ENCODE measurements around the gene GPX4. TPM values are rescaled to one million over a fixed set of nuclear protein-coding genes. Genes with fewer than 3 reads are reported as not detected.

GPX4 gene
- total RNA-seq, 1 experiment from 2014 or later = 251 TPM

GRCh38 chr19:1121395-1121794 is 17.6 kb downstream of the GPX4 start:
- DNase-seq = no peak
- TF ChIP-seq CTCF (IDR thresholded peaks at IDR 0.05; ENCODE audit: unreplicated experiment) = no peak
- Mint-ChIP-seq H3K27me3 (ENCODE audit: unreplicated experiment) (no peaks in the 10 kb centered on the region), H3K27ac (ENCODE audit: unreplicated experiment) (no peak overlapping the region), H3K36me3 (ENCODE audit: insufficient read depth, unreplicated experiment) (peaks cover 68% of the 10 kb centered on the region), H3K9me3 (ENCODE audit: low read depth, unreplicated experiment) (no peaks in the 10 kb centered on the region), H3K4me1 (ENCODE audit: low read depth, unreplicated experiment) (no peaks in the 10 kb centered on the region), H3K4me3 (ENCODE audit: low read depth, unreplicated experiment) (no peak overlapping the region)
- BruUV-seq (replicated peaks) = no TSS peak
- CTCF ChIA-PET = no interaction called here
- intact Hi-C loops (cut with micrococcal nuclease; ENCODE audit: unreplicated experiment) = no loop called here

GRCh38 chr19:1122021-1122971 is 18.5 kb downstream of the GPX4 start:
- H3K4me1 Mint-ChIP-seq (ENCODE audit: low read depth, unreplicated experiment) = no peaks in the 10 kb centered on the region
- H3K9me3 Mint-ChIP-seq (ENCODE audit: low read depth, unreplicated experiment) = no peaks in the 10 kb centered on the region
- no peaks in the 10 kb centered on the region for H3K27me3 Mint-ChIP-seq (ENCODE audit: unreplicated experiment)
- intact Hi-C loops (cut with micrococcal nuclease; ENCODE audit: unreplicated experiment) = no loop called here
- CTCF ChIA-PET = interaction anchor here (0.7 kb wide), 1 partner anchor 10 kb away, joined by 3 read pairs; no protein-coding TSS in a partner anchor
- no peak for TF ChIP-seq CTCF (IDR thresholded peaks at IDR 0.05; ENCODE audit: unreplicated experiment)
- no peak overlapping the region for H3K4me3 Mint-ChIP-seq (ENCODE audit: low read depth, unreplicated experiment)
- peaks cover 72% of the 10 kb centered on the region for H3K36me3 Mint-ChIP-seq (ENCODE audit: insufficient read depth, unreplicated experiment)
- no peak overlapping the region for H3K27ac Mint-ChIP-seq (ENCODE audit: unreplicated experiment)
- no peak for DNase-seq
- no TSS peak for BruUV-seq (replicated peaks)

- H3K4me3 Mint-ChIP-seq (ENCODE audit: low read depth, unreplicated experiment) = no peak overlapping the region
- BruUV-seq (replicated peaks) = no TSS peak
- peaks cover 72% of the 10 kb centered on the region for H3K36me3 Mint-ChIP-seq (ENCODE audit: insufficient read depth, unreplicated experiment)
- peak; percentile 88 for DNase-seq
- H3K4me1 Mint-ChIP-seq (ENCODE audit: low read depth, unreplicated experiment) = no peaks in the 10 kb centered on the region
- intact Hi-C loops (cut with micrococcal nuclease; ENCODE audit: unreplicated experiment) = no loop called here
- no peaks in the 10 kb centered on the region for H3K27me3 Mint-ChIP-seq (ENCODE audit: unreplicated experiment)
- no peak for TF ChIP-seq CTCF (IDR thresholded peaks at IDR 0.05; ENCODE audit: unreplicated experiment)
- no peak overlapping the region for H3K27ac Mint-ChIP-seq (ENCODE audit: unreplicated experiment)
- no peaks in the 10 kb centered on the region for H3K9me3 Mint-ChIP-seq (ENCODE audit: low read depth, unreplicated experiment)
- CTCF ChIA-PET = interaction anchor here (0.7 to 0.8 kb wide), 2 partner anchors 10 to 58 kb away, joined by 3 to 5 read pairs; no protein-coding TSS in a partner anchor
These were observed 19.2 kb downstream of the GPX4 start for GRCh38 chr19:1122972-1123363.

GRCh38 chr19:1123381-1123780 is 19.6 kb downstream of the GPX4 start:
- no peak for TF ChIP-seq CTCF (IDR thresholded peaks at IDR 0.05; ENCODE audit: unreplicated experiment)
- CTCF ChIA-PET = interaction anchor here (0.7 to 0.8 kb wide), 2 partner anchors 9 to 58 kb away, joined by 3 to 5 read pairs; no protein-coding TSS in a partner anchor
- H3K4me3 Mint-ChIP-seq (ENCODE audit: low read depth, unreplicated experiment) = no peak overlapping the region
- H3K27ac Mint-ChIP-seq (ENCODE audit: unreplicated experiment) = no peak overlapping the region
- no peak for DNase-seq
- peaks cover 70% of the 10 kb centered on the region for H3K36me3 Mint-ChIP-seq (ENCODE audit: insufficient read depth, unreplicated experiment)
- BruUV-seq (replicated peaks) = no TSS peak
- H3K4me1 Mint-ChIP-seq (ENCODE audit: low read depth, unreplicated experiment) = no peaks in the 10 kb centered on the region
- no peaks in the 10 kb centered on the region for H3K9me3 Mint-ChIP-seq (ENCODE audit: low read depth, unreplicated experiment)
- intact Hi-C loops (cut with micrococcal nuclease; ENCODE audit: unreplicated experiment) = no loop called here
- no peaks in the 10 kb centered on the region for H3K27me3 Mint-ChIP-seq (ENCODE audit: unreplicated experiment)
